GM19397 (cell line): ENCODE data around the gene C9orf153.

Experiments
- ATAC-seq: cut with Tn5 transposase; IDR thresholded peaks from one replicate; pipeline ENCODE4 v1.9.1; 2021; ENCODE audit warnings: mild to moderate bottlenecking, moderate library complexity; ENCODE audit not compliant: unreplicated experiment

The C9orf153 gene

GRCh38 chr9:86272221-86272620, 12.8 kb upstream of the C9orf153 start:
- ATAC-seq: no peak

GRCh38 chr9:86263876-86264275, 4.4 kb upstream of the C9orf153 start:
- no peak for ATAC-seq

- ATAC-seq: no peak
Measured at GRCh38 chr9:86262492-86262891, 3.0 kb upstream of the C9orf153 start.

GRCh38 chr9:86257391-86257790, 2.1 kb downstream of the C9orf153 start:
- ATAC-seq: no peak

- no peak for ATAC-seq
Measured at GRCh38 chr9:86256653-86257052, 2.8 kb downstream of the C9orf153 start.

- ATAC-seq: no peak
Measured at GRCh38 chr9:86253577-86253976, 5.9 kb downstream of the C9orf153 start.

- ATAC-seq: no peak
Measured at GRCh38 chr9:86252870-86253269, 6.6 kb downstream of the C9orf153 start.

GRCh38 chr9:86250123-86250522, 9.3 kb downstream of the C9orf153 start:
- ATAC-seq: no peak

- ATAC-seq: no peak
Measured at GRCh38 chr9:86248746-86249145, 10.7 kb downstream of the C9orf153 start.

GRCh38 chr9:86246752-86247161, 12.7 kb downstream of the C9orf153 start:
- peak; percentile 81 for ATAC-seq

GRCh38 chr9:86242071-86242470, 17.4 kb downstream of the C9orf153 start:
- ATAC-seq: no peak

GRCh38 chr9:86241216-86241615, 18.2 kb downstream of the C9orf153 start:
- no peak for ATAC-seq

- no peak for ATAC-seq
Measured at GRCh38 chr9:86238861-86239770, 20.3 kb downstream of the C9orf153 start.

GRCh38 chr9:86230858-86231257, 28.6 kb downstream of the C9orf153 start:
- no peak for ATAC-seq

- no peak for ATAC-seq
Measured at GRCh38 chr9:86222667-86223066, 36.8 kb downstream of the C9orf153 start.

GRCh38 chr9:86219606-86220005, 39.9 kb downstream of the C9orf153 start:
- ATAC-seq: no peak

- ATAC-seq: no peak
Measured at GRCh38 chr9:86217076-86217755, 42.2 kb downstream of the C9orf153 start.

- no peak for ATAC-seq
Measured at GRCh38 chr9:86207193-86207592, 52.3 kb downstream of the C9orf153 start.

- ATAC-seq: no peak
Measured at GRCh38 chr9:86202338-86202882, 57.0 kb downstream of the C9orf153 start.

GRCh38 chr9:86201474-86202337, 57.8 kb downstream of the C9orf153 start:
- no peak for ATAC-seq

GRCh38 chr9:86200599-86201162, 58.8 kb downstream of the C9orf153 start:
- no peak for ATAC-seq
